NK-92 treated with Interleukin-12 subunit alpha and Interleukin-12 subunit beta, amount 100 ng/mL, for 24 hours (cell line): ENCODE data around the gene DUOX2.
"Not testable (repeated sequence)": the region's sequence is repeated elsewhere in the genome, so short reads cannot be mapped to it uniquely, and the experiment has no call there.

Experiments
- DNase-seq: peaks from one replicate; lab custom pipeline; 2025; lab: John Stamatoyannopoulos, UW

Gene DUOX2

DNA sequence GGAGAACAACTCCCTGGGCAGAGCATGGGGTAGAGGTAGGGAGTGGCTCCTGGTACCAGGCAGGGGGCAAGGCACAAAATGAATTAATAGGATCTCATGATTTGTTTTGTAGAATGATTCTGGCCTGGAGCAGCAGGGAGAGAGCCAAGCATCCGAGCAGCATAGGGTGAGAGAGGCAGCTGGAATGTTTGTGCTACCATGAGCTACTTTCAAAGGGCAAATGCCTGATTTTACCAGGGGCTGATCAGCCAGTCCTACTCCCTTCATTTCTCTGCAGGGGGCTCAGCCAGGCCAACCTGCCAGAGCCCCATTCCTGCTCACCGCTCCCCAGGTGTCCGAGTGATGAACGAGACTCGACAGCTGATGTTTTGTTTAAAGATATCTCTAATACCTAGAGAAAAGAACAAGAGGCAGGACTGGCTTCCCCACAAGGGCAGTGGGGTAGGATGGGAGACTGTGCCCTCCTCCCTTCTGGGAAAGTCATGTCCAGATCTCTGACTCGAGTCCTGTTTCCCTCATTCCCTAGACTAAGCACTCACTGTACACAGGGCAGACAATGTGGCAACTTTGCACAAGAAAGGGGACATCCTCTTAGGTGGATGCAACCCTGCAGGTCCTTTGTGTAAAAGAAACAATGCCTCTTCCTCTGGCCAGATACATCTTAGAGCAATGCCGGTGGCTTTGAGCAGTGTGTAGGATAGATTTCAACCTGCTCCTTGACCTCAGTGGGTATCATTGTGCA is 12.9 kb downstream of the DUOX2 start:
- no peak for DNase-seq

DNA sequence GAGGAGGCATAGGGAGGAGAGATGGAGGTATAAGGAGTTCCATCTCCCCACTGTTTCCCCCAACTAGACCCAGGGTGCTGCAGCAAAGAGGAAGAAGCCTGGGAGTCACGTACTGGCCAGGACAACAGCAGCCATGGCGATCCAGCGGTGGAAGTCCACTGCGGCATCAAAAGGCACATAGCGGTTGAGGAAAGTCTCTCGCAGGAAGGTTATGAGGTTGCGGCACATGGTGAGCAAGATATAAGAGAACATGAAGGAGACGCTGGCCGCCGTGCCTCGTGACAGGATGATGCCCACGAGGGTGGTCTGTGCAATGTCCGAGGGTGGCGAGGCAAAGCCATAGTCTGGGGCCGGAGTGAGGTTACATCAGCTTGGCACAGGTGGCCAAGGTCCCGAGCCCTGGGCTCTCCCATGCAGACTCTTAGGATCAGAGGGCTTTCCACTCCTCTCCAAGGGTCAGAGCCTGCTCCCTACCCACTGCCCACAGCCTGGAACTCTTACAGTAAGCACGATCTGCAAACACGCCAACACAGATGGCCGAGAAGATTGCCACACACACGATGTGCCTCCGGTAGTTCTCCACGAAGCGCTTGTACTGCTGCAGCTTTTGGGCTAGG is 14.3 kb downstream of the DUOX2 start:
- no peak for DNase-seq

DNA sequence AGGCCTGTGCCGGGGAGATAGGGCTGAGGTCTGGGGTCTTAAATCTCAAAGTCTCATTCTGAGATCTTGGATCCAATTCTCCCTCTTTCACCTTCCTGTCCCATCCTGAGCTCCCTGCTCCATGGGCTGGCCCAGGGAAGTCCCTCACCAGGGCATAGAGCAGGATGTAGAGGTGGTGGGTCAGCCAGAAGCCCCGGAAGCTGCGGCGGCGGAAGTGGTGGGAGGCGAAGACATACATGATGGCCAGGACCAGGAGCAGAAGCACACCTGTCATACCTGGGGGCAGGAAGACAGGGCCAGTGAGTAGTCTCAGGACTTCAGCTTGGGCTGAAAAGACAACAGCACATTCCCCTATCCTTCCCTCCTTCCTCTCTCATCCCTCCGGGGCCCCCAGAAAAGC is 16.5 kb downstream of the DUOX2 start:
- no peak for DNase-seq

DNA sequence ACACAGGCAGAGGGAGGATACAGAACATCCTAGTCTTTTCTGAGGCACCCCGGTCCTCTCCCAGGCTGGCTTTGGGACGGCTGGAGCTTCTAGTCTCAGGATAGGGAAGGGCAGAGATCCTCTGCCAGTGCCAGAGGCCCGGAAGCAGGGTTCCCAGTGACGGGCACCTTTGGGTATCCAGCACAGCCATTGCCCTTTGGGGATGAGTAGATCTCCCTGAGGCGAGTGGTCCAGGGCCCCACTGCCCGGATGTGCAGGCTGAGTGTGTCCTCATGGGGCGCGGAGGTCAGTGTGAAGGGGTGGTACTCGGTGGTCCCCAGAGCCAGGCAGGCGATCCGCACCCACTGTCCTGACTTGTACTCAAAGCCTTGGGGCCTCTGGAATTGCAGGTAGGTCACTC is 18.3 kb downstream of the DUOX2 start:
- no peak for DNase-seq

DNA sequence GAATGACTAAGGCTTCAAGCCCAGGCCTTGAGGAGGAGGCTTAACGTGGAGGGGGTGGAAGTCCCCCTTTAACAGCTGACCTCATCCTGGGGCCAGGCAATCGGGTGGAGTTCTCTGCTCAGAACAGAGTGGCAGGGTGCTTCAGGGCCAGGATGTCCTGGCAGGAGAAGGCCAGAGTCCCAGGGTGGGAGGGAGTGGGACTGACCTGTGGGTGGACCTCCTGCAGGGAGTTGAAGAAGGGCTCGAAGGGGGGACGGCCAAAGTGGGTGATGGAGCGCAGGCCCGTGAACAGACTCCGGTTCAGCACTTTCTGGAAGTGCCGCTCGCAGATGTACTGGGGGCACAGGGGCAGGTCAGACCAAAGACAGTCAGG is 19.6 kb downstream of the DUOX2 start:
- DNase-seq, result no peak

DNA sequence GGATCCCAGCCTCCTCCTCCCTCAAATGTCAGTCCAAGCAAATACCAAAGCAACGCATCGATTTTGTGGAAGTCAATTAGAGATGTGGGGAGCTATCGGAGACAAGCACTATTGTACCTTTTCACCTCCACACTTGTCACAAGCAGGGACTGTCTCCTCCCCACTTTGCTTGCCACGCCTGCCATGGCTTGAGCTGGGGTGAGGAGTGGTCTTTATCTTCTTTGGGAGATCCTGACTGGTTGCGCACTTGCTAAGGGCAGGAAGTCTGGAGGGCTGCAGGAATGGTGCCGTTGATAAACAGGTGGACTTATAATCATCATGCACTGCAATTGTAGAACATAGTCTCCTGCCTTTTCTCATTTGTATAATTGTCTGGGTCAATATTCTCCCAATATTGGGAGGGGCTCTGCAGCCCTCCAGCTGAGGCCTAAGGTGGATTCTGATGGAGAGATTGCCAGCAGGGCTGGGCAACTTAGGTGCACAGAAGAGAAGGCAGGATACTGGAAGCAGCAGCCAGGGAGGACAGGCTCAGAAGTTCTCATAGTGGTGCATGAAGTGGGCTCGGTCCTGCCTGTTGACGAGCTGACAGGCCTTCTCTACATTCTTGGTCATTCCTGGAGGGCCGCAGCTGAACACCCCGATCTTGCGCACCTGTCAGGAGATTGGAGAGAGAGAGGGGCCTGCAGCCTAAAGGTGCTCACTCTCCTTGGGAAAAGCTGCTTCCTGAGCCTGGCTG is 20.2 kb downstream of the DUOX2 start:
- DNase-seq, result no peak

DNA sequence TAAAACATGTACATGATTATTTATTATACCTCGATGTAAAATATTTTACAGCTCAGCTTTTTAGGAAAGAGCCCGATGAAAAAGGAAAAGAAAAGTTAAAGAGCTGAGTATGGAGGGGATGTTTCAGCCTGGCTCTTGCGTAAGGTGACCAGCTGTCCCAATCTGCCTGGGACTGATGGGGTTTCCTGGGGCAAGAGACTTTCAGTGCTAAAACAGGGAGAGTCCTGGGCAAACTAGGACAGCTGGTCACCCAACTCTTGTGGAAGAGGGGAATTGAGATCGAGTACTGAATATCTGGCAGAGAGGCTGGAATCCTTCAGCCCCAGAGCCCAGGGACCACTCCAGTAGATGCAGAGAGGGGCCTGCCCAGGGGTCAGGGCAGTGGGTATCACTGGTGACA is 21.0 kb downstream of the DUOX2 start:
- DNase-seq, result no peak

DNA sequence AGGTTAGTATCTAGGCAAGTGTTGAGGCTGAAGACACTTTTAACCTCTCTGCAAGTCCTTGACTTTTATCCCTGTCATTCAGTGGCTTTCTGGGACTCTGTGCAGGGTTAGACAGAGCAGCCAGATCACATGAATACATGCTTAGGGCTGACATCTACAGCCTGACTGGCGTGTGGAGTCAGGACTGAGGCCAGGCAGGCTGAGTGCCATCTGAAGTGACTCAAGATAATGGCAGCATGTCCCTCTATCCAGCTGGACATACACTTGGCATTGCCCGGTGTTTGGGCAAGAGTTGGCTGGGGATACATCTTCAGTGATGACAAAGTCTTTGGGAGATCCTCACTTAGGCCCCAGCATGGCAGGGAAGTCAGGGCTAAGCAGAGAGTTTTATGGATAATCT is 22.4 kb downstream of the DUOX2 start:
- DNase-seq, result no peak

DNA sequence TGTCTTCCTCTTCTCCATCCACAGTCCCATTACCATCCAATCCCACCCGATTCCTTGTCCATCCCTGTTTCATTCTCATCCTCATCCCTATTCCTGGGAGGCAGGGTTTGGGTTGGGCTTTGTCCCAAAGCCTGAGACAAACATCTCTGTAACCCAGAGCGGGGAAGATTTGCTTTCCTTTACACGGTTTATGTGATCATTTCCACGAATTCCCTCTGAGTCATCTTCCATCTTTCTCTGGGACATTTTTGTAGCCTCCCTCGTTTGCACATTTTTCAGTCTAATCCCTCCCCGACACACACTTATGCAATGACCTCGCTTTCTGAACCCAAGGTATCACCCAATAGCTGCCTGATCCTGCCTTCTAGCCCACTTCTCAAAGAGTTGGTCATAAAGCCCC is 22.8 kb downstream of the DUOX2 start:
- DNase-seq, result no peak

DNA sequence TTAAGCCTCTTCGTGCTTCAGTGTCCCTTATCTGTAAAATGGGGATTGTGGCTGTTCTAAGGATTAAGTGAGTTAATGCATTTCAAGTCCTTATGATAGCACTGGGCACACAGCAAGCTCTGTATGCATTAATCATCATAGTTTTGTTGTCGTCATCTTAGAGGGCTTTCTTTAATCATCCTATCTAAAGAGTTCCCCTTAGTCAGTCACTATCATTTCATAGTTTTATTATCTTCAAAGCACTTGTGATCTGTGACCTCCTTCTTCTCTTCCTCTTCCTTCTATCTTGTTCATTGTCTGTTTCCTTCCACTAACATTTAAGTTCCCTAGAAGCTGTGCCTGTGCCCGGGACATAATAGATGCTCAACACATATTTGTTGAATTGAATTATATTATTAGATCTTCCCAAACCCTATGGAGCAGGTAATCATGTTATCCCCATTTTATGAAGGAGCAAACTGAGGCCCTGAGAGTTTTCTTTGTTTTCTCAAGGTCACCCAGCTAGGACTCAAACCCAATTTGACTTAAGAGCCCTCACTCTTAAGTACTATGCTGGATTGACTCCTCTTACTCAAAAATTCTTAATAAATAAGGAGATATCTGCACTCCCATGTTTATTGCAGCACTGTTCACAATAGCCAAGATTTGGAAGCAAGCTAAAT is 24.1 kb downstream of the DUOX2 start:
- no peak for DNase-seq

DNA sequence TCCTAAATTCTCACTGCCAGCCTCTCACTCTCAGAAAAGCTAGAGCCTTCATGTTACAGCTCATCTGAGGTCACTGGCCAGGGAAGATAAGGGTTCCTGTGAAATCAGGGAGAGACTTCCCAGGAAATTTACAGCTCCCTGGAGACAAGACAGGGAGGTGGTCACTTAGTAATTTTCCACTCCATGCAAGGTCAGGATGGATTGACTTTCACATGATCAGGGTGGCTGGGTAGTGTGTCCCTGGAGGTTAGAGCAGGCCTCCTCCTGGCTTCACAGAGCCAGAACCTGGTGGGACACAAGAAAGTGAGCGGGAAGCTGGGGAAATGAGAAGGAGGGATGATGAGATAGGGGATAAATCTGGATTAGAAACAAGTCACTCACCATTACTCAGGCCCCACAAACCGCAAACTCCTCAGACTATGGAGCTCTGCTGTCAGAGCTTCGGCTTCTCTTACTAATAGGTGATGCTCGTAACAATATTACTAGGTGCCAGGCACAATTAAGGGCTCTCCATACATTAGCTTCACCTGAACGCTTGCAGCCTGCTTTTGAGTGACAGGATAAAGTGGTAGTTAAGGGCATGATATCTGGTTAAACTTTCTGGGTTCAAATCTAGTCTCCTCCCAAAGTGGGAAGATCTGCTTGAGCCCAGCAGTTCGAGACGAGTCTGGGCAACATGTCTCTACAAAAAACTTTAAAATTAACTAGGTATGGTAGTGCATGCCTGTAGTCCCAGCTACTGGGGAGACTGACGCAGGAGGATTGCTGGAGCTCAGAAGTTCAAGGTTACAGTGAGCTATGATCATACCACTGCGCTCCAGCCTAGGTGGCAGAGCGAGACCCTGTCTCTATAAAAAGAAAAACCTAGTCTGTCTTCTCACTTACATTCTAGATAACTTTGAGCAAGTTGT is 24.9 kb downstream of the DUOX2 start:
- no peak for DNase-seq

DNA sequence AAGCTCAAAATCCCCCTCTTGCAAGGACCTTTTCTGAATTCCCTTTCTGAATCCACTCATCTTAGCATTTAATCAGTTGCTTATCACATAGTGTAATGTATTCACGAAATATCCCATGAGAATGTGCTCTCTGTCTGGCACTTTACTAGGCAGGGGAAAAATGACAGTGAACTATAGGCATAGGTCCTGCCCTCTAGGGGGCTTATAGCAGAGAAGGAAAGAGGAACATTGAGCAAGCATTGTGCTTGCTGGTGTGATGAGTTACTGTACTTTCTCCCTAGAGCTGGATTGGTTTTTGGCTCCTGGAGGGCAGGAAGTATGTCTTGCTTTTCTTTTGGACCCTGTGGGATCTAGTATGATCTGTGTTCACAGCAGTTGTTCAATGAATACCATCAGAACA is 26.5 kb downstream of the DUOX2 start:
- DNase-seq, result no peak

DNA sequence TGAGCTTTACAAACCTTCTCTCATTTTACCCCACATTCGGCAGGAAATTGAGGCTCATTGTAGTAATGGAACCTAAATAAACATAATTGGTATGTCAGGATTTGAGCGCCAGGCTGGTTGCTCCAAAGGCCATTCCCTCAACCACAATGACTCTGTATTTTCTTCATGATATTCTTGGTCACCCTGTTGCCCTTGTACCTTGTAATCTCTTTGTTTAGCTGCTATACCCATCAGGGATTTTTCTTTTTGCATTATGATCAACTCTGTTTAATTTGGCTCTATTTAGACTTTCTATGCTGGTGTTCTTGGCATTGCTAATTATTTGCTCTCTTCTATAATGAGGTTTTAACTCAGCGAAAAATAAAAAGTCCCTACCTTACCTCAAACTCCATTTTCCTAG is 29.8 kb downstream of the DUOX2 start:
- no peak for DNase-seq

DNA sequence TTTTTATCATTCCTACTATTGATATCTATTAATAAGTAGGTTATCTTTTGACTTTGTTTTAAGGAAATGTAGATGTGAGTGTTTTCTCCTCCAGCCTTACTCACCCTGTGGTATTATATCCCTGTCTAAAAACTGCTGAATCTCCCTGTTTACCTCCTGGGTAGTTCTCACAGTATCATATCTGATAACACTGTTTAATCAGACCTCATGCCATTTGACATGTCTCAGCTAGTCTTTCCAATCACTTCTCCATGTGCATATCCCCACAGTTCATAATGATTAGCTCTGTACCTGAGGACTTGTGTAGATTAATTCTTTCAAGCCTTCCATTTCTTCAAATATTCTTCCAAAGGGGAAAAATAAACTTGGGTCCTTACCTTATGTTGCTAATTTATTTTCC is 30.7 kb downstream of the DUOX2 start:
- no peak for DNase-seq

DNA sequence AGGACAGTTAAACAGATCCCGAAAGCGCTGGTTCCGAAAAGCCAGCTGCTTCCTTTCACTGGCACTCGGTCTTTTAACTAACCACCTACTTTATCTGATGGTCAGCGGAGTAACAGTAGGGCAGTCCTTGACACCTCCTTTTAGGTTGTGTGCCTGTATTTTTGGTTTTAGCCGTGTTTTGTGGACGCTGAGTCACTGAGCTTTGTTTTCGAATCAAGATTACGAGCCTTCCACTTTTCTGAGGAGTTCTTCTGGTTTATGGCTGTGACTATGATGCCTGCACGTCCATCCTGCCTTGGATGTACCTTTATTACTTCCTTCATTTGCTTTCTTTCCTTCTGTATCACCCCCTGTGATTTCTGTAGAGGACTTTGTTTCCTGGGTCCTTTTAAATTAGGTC is 31.6 kb downstream of the DUOX2 start:
- not testable (repeated sequence) for DNase-seq

DNA sequence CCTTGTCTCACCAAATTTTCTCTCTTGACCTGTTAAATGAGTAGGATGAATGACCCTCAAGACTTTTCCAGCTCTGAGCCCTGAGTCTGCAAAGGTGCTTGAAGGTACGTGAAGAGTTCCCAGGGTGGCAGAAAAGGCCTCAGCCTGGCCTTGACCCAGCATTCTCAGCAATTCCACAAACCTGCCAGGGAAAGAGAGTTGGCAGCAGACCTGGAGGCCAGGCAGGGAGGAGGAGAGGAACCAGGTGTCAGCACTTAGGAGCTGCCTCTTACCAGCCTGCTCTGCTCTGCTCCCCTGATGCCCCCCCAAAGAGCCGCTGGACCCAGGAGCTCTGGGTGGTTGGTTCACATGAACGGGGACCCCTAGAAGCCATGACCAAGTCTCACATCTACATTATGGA is 33.4 kb downstream of the DUOX2 start:
- DNase-seq, result not testable (repeated sequence)

DNA sequence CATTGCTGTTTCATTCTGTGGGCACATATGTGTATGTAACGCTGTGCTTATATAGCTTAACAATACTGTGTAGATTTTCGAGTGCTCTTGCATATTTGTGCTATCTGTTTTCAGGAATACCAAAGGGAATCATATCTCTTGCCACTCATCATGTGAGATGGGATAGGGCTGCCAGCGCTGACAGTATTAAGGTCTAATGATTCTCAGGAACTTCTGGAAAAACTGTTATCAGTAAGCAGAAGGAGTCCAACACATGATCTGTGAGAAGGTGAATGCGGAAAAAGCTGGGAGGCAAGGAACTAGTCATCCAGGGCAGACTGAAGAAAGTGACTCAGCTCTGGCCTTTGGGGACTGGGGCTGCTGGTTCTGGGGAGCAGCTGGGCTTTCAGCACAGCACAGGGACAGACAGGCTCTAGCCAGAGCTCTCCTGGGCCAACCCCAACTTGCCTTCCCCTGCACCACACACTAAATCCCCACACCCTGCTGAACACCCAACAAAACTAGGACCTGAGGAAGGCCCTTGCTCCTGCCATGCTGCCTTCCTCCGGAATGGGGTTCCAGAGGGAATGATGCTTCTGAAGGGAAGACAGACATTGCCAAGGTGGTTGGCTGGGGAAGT is 34.2 kb downstream of the DUOX2 start:
- not testable (repeated sequence) for DNase-seq

DNA sequence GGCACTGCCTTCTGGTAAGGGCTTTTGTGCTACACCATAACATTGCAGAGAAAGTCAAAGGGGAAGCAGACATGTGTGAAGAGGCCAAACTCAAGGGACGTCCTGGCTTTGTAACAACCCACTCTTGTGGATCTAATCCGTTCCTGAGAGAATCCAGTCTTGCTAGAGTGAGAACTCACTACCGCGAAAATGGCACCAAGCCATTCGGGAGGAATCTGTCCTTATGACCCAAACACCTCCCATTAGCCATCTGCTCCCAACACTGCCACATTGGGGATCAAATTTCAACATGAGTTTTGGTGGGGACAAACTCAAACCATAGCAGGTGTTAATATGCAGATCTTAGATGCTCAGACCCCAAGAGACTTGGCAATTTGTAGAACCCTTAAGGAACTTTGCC is 34.8 kb downstream of the DUOX2 start:
- not testable (repeated sequence) for DNase-seq

DNA sequence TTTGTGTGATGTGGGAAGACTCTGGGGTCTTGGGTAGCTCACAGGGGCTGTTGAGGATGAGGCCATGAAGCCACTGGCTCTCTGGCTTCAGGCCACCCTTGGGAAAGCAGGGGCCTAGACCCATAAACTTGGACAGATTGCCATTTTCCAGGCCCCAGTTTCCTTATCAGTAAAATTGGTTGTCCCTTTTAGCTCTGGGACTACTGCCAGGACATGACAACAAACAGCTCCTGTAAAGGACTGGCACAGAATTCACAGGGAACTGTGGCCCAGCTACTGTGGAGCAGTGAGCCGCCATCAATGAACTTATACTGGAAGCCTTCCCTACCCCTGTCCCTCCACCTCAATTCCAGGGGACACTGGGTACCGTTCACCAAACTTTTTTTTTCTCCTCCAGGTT is 36.6 kb downstream of the DUOX2 start:
- DNase-seq, result not testable (repeated sequence)

DNA sequence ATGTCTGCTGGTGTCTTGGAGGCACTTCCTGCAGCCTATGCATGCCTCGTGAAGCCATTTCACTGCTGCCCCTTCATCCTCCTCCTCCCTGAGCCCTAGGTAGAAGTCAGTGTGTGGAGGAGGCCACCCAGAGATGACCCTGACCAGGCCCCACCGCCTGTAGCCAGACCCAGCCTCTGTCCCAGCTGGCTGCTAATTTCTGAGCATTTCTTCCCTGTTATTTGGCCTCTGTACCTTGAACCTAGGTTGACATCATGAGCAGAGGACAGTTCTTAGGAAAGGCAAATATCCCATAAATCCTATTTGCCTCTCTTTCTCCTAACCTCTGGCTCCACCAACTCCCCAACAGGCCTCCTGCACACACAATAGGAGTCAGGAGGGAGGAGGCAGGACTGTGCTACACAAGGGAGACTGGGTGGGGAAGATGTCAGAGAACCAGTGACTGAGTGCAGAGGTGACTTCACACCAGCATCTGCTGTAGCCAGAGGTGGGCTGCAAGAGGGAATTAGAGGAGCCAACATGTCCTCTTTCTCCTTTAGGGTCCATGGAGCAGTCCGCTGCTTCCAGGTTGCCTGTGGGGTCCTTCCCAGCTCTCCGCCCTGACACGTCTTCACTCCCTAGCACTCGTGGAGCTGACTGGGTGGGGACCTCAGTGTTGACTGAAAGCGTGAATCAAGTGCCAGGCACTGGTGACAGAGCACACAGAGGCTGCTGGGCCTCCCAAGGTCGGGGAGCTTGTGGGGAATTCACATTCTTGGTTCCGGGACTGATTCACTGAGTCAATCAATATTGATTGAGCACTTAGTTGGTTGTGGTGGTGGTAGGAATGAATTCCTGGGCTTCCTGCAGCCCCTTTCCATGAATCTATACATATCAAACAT is 38.3 kb downstream of the DUOX2 start:
- DNase-seq, result not testable (repeated sequence)
